GM13977 (cell line): ENCODE results near the gene RNF223.

Experiments
- DNase-seq: peaks from one replicate; pipeline ENCODE4 v3.0.0; 2012; ENCODE audit warnings: low spot score
- CTCF ChIP-seq: IDR thresholded peaks from 2 replicates; pipeline ENCODE4 v1.5.1; 2012; ENCODE audit warnings: mild to moderate bottlenecking, control low read depth; ENCODE audit not compliant: insufficient read depth; ENCODE audit errors: extremely low read depth, missing control alignments
- in situ Hi-C: fragments of 300-500 bp; cut with MboI; formaldehyde crosslinking; loops from one replicate; pipeline ENCODE4 v1.12.0; 2022; ENCODE audit warnings: low sequenced_read_pairs, low pct_unique_long_range_greater_than_20kb, mixed read lengths, inconsistent platforms; ENCODE audit not compliant: unreplicated experiment

The RNF223 gene

GRCh38 chr1:1051127-1051810 lies 22.8 kb downstream of the RNF223 start:
- DNase-seq, result no peak
- in situ Hi-C loops, result no loop called here
- no peak for TF ChIP-seq CTCF

GRCh38 chr1:1050577-1051052 lies 23.5 kb downstream of the RNF223 start:
- in situ Hi-C loops, result no loop called here
- no peak for DNase-seq
- no peak for TF ChIP-seq CTCF

GRCh38 chr1:1049318-1050165 lies 24.6 kb downstream of the RNF223 start:
- no peak for DNase-seq
- TF ChIP-seq CTCF, result no peak
- in situ Hi-C loops, result no loop called here

- no peak for DNase-seq
- TF ChIP-seq CTCF, result no peak
- in situ Hi-C loops, result no loop called here
Measured at GRCh38 chr1:1048765-1049164, 25.3 kb downstream of the RNF223 start.

GRCh38 chr1:1047963-1048362 lies 26.1 kb downstream of the RNF223 start:
- in situ Hi-C loops, result no loop called here
- no peak for TF ChIP-seq CTCF
- no peak for DNase-seq

GRCh38 chr1:1047407-1047806 lies 26.7 kb downstream of the RNF223 start:
- TF ChIP-seq CTCF, result no peak
- no peak for DNase-seq
- in situ Hi-C loops, result no loop called here
